ENCODE data around the gene LCMT1. TPM values are rescaled to one million over a fixed set of nuclear protein-coding genes. Genes with fewer than 3 reads are reported as not detected.

Gene LCMT1
- total and polyA plus RNA-seq, 2 of the 13 experiments (the other 11 are each of a cell fraction or from before 2014, with no cell fraction given): 41.2 to 48.7 TPM

- TF ChIP-seq CENPBD1 (CRISPR knock-in tag; IDR thresholded peaks at IDR 0.05; ENCODE audit: borderline replicate concordance, low read depth): no peak
- peak; percentile 26; the same call in 1 of the 2 replicates for TF ChIP-seq SNAPC2 (CRISPR knock-in tag; IDR thresholded peaks at IDR 0.05)
- TF ChIP-seq GATAD1 (CRISPR knock-in tag; IDR thresholded peaks at IDR 0.05): peak; percentile 45; the same call in 1 of the 2 replicates
- TF ChIP-seq TFE3 (CRISPR knock-in tag; IDR thresholded peaks at IDR 0.05): peak; percentile 21; the same call in 1 of the 2 replicates
- peak; percentile 74 for TF ChIP-seq SALL1 (CRISPR knock-in tag; IDR thresholded peaks at IDR 0.05)
- TF ChIP-seq ZNF556 (CRISPR knock-in tag; IDR thresholded peaks at IDR 0.05; ENCODE audit: borderline replicate concordance): 0 out of 2 replicates have a peak, but pooled peaks have one; percentile 31
- TF ChIP-seq ZNF687 (CRISPR knock-in tag; IDR thresholded peaks at IDR 0.05): peak; percentile 91
- TF ChIP-seq SP1 (IDR thresholded peaks at IDR 0.05): no peak
- peak; percentile 80 for TF ChIP-seq SP1 (CRISPR knock-in tag; IDR thresholded peaks at IDR 0.05)
- TF ChIP-seq RBFOX2 (IDR thresholded peaks at IDR 0.05; ENCODE audit: low read depth, low read length): peak; percentile 81
- TF ChIP-seq SALL2 (CRISPR knock-in tag; IDR thresholded peaks at IDR 0.05): peak; percentile 74
- TF ChIP-seq ZNF503 (CRISPR knock-in tag; IDR thresholded peaks at IDR 0.05): 0 out of 2 replicates have a peak, but pooled peaks have one; percentile 12
- peak; percentile 66; the same call in 1 of the 2 replicates for TF ChIP-seq ZSCAN25 (CRISPR knock-in tag; IDR thresholded peaks at IDR 0.05)
- TF ChIP-seq, protein P1, sequence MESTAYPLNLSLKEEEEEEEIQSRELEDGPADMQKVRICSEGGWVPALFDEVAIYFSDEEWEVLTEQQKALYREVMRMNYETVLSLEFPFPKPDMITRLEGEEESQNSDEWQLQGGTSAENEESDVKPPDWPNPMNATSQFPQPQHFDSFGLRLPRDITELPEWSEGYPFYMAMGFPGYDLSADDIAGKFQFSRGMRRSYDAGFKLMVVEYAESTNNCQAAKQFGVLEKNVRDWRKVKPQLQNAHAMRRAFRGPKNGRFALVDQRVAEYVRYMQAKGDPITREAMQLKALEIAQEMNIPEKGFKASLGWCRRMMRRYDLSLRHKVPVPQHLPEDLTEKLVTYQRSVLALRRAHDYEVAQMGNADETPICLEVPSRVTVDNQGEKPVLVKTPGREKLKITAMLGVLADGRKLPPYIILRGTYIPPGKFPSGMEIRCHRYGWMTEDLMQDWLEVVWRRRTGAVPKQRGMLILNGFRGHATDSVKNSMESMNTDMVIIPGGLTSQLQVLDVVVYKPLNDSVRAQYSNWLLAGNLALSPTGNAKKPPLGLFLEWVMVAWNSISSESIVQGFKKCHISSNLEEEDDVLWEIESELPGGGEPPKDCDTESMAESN (CRISPR knock-in tag; conservative IDR thresholded peaks at IDR 0.05): peak; percentile 72; the same call in 1 of the 2 replicates
- peak; percentile 79 for TF ChIP-seq HOXA3 (CRISPR knock-in tag; IDR thresholded peaks at IDR 0.05)
- TF ChIP-seq FOXP4 (CRISPR knock-in tag; IDR thresholded peaks at IDR 0.05): no peak
These were observed 44.6 kb upstream of the LCMT1 start (continued) for GRCh38 chr16:25066747-25067631.
